Activated CD8-positive, alpha-beta memory T cell treated with anti-CD3 and anti-CD28 coated beads, Interleukin-2, amount 50 U/mL, for 4 hours (primary cell): ENCODE measurements around the gene PTPRN2.

Source experiments
- DNase-seq: peaks from one replicate; pipeline ENCODE4 v3.0.0-alpha.2; 2020

Gene PTPRN2

DNA sequence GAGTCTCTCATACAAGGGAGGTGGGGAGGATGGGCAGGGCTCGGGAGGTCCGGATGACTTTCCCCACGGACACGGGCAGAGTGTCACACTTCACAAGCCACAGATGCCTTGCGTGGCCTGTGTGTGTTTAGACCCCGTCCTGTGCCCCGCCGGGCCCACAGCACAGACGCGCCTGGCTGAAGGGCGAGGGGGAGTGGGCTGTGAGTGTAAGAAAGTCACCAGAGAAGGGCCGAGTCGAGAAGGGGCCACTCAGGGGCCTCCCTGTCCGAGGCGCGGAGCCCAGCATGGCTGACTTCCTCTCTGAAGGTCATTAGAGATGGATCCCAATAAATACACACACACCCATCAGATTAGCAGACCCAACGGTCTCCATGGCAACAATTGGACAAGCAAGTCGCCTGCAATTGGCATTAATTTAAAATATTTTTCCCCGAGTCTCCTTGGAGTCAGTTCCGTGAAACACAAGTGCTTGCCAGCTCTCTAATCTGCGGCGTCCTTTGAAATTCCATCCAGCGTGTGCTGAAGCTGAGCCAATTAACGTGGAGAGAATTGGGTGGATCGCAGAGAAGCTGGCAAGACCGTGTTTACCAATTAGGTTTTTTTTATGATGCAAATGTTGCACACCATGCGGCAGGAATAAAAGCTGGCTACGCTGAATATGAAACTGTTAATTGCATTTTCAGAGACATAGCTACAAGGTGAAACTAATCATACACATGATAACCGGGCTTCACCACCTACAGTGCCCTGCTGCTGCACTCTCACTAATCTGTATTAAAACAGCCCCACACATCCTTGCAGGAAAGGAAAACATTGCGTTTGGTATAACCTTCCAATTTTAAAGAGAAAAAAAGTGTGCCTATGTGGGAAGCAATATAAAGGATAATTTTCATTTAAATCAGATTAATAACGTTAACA is 571.2 kb downstream of the PTPRN2 start:
- DNase-seq: no peak

DNA sequence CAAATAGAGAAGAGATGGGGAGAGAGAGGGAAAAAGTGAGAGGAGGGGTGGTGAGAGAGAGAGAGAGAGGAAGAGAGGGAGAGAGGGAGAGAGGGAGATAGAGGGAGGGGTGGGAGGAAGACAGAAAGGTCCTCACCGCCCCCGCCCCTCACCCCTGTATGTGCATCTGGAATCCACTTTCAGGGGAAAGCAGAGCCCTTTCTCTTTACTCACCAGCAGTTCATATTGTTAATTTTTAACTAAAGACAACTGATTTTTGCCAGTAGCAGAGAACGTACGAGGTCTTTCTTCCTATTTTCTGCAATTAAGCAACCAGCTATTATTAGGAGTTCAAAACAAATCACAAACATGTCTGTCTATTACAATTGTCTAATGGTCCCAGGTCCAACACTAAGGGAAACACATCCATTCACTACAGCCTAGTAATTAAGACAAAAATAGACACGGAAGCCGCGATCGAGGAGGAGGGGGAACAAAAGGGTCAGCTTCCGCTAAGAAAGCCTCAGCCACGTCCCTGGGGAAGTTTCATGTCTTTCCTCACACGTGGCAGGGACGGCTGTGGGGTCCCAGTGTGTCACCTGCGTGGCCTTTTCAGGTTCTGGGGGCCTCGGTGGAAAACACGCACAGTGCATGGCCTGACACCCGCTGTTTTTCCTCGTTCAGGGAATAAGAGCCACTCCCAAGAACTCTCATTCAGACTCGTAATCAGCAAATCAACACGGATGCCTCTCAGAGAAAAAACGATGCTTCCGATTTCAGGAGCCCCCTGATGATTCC is 572.0 kb downstream of the PTPRN2 start:
- no peak for DNase-seq

DNA sequence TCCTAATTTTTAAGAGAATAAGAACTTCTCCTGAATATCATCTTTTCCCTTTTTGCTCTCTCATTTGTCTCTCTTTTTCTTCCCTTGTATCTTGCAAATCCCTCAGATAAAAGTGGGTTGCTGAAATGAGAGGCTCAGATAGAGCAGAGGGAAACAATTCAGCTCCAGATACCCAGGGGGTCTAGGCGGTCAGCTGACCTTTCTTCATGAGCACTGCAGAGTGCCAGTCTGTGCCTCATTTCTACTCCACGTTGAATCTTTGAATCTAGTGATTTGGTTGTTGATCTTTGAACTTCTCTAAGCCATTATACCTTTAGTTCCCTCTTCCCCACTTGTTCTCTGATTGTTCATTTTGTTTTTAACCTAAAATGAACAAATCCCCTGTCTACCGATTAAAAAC is 572.6 kb downstream of the PTPRN2 start:
- DNase-seq: no peak

DNA sequence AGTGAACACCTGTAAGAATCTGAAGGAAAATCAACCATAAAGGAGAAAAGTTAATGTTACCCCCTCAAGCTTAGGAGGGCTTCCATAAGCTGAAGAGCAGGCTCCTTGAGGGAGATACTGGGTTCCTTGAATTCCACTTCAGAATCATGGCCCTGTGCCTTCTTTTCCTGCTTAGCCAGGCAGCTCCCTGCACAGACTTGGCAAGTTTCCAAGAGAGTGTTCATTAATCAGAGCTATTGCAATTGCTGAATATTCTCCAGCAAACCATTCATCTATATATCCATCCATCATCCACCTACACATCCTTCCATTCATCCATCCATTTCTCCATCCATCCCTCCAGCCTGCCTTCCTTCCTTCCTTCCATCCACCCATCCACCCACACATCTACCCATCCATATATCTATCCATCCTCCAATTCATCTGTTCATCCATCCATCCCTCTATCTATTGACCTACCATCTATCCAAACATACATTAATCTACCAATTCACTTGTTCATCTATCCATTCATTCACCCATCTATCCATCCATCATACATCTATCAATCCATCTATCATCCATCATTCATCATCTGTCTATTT is 574.4 kb downstream of the PTPRN2 start:
- DNase-seq: no peak

DNA sequence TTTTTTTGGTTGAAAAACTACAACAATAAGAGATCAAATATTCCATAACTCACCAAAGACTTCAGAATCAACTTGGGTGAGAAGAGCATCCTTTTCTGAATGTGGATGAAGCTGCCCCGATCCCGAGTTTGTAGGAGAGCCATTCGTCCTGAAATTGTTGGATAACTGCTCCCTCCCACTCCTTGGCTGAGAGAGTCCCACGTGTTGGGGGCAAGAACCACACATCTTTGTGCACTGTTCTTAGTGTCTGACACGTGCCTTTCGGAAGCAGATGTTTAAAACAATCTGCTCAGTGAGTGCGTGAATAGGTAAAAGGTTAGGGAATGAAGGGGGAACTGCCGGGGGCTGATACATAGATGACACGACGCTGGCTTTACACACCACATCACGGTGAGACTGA is 575.7 kb downstream of the PTPRN2 start:
- DNase-seq: no peak

DNA sequence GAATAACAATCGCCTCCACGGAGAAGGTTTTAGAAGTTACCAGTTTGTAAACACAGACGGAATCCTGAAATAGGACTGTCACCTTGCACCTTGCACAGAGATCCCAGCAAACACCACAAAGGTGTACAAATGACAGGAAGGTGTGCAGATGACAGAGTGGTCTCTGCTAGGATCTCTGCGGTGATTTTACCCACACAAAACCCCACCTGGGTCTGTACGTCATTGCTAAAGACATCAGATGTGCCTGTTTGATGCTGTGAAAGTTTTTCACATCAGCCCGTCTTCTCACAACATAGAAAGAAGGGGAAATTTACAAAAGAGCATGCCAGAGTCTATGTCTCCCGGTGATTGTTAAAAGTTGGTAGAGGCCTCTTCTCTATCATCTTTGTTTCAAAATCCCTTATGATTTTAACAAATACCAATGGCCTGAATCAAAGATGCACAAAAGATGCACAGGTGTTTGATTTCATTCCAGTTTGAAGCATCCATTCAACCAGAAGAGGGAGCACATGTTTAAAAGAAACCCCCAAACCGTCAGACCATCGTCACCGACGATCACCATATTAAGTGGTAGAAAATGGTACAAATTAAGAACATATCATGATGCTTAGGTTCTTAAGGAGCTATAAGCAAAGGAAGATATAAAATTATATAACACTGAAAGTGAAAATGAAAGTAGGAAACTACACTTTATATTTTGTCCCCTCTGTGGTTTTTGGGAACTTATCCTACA is 576.5 kb downstream of the PTPRN2 start:
- DNase-seq: no peak

DNA sequence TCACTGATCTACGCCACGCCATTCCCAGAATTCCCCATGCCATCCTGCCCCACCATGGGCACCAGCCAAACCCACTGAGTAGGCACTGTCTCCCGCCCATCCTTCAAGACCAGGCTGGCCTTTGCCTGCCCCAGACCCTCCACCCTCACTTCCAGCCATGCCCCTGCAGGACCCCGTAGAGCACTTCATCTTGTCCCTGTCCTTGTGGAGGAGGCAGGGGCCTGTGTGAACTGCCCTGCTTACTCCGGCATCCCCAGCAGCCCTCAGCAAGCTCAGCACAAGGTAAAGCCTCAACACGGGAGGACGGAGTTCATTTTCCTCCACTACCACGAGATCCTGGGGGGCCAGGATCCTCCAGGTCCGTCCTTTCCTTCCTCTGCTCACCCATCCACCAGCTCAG is 577.7 kb downstream of the PTPRN2 start:
- no peak for DNase-seq

DNA sequence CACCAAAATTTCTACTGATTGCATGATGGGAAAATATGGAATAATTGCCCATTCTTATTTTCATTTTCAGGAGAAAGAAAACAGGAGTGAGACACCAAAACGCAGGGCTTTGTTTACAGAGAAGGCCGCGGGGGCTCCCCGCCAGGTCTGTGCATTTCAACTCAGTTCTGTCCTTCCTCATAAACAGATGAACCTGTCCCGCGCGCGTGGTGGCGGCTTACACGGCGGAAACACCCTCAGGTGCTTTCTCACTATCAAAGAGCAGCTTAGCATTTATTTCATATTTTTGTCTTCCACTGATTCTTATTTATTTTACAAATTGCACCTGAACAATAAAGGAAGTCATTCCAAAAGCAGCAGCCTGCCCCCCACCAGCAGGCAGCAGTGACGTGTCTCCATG is 579.4 kb downstream of the PTPRN2 start:
- DNase-seq: no peak

DNA sequence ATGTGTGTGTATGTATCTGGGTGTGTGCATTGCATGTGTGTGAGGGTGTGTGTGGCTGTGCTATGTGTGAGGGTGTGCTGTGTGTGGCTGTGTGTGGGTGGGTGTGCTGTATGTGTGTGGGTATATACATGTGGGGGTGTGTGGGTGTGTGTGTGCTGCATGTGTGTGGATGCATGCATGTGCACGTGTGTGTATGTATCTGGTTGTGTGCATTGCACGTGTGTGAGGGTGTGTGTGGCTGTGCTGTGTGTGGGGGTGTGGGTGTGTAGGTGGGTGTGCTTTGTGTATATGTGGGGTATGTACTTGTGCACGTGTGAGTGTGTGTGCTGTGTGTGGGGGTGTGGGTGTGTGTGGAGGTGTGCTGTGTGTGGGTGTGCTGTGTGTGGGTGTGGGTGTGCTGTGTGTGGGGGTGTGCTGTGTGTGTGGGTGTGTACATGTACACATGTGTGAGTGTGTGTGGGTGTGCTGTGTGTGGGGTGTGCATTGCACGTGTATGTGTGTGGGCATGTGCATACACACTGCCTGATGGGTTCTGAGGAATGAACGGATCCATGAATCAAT is 579.8 kb downstream of the PTPRN2 start:
- no peak for DNase-seq

DNA sequence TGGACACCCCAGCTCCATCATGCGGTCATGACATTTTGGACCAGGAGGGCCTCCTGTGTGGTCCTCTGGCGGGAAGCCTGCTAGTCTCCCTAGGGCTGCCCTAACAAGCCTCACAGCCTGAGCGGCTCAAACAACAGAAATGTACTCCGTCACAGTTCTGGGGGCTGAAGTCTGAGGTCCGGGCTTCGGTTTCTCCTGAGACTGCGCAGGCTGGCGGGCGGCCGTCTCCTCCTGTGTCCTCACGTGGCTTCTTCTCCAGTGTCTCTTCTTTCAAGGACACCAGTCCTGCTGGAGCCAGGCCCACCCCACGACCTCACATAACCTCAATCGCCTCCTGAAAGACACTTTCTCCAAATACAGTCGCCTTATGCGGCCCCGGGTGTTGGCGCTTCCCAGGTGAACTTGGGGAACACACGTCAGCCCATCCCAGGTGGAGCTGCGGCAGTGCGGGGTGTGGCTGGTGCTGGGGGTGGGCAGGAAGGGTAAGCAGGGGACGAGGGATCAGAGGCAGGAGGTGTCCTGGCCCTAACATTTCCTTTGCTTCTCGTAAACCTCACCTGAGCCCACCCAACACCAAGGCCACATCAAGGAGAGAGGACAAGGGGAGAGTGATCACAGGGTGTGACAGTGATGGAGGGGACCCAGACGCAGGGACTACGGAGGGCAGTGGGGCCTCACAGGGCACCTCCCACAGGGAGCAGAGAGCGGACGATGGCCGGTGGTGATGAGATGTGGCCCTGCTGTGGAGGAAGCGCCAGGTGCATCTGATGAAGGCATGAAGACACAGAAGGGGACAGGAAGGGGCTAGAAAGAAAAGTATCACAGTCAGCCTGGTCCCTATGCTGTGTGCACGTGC is 580.6 kb downstream of the PTPRN2 start:
- DNase-seq: no peak

DNA sequence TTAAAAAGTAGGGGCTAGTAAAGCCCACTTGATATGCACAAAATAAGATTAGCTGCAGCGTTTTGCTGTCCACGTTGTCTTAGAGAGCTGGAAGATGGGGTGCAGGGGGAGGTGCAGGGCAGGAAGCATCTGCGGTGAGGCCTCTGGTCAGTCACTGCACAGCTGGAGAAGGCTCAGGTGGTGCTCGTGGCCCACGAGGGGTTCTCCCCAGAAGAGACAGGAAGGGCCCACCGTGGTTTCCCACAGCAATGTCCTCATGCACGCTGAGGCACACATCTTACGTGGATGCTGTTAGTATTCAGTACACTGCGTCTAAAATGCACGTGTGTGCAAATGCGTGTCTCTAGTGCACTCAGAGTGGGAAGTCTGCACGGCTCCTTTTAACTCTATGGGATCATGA is 582.1 kb downstream of the PTPRN2 start:
- DNase-seq: no peak

DNA sequence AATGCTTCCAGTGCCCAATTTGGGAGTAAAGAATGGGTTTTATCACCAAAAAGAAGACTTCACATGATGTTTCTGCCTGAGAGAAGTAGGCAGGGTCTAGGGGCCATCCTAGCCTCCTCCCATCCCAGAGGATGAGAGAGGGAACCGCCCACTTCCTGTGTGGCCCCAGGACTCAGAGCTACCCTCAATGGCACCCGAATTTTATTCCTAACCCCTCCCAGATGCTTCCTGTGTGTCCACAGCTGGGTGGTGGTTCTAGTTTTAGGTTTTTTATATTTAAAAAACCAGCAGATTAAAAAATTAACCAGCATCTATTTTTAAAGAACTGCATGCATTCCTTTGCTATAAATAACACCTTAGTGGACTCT is 583.5 kb downstream of the PTPRN2 start:
- no peak for DNase-seq

DNA sequence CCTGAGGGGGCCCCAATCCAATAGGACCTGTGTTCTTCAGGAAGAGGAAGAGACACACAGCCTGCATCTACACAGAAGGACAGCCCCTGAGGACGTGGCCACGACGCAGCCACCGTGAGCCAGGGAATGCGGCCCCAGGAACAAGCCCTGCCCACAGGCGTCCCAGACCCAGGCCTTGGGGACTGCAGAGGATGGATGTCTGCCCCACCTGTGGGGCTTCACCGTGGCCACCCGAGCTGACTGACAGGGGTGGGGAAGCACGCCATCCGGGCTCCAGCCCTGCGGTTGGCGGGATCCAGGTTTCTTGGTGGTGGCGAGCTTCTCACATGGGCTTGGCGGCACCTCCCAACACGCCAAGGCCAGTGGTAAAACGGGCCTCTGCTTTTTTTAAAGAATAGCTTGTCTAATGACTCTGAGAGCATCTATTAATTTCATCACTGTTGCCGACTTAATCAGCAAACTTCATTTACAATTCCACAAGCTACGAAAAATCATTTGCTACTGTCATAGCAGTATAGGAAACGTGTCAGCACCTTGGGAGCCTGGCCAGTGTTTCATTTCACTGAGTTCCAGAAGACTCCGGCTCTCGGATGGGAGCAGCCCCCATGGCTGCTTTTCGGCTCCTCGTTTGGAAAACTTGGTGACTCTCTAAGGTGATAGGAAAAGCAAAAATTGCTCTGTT is 584.0 kb downstream of the PTPRN2 start:
- no peak for DNase-seq

DNA sequence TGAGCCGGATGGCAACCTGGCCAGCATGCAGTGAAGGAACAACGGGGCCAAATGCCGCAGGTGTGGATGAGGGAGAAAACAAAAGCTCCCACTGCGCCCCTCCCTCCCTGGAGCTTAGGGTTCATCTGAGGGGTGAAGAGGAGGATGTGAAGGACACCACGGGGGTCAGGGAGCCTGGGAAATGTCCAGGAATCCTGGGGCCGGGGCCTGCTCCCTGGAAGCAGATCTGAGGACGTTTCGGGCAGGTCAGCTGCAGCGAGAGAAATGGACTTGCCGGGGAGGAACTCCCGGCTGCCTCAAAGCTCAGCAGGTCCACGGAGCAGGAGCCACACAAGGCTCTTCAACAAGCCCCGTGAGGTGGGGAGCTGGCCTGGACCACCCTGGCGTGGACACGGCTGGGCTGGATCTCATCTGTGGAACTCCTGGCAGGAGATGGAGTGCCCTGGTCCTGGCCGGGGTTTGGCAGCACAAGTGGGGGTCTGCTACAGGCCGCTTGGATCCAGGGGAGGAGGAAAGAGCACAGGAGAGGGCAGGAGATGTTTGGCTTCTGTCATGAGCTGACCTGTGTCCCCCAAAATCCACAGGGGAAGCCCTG is 585.0 kb downstream of the PTPRN2 start:
- no peak for DNase-seq

DNA sequence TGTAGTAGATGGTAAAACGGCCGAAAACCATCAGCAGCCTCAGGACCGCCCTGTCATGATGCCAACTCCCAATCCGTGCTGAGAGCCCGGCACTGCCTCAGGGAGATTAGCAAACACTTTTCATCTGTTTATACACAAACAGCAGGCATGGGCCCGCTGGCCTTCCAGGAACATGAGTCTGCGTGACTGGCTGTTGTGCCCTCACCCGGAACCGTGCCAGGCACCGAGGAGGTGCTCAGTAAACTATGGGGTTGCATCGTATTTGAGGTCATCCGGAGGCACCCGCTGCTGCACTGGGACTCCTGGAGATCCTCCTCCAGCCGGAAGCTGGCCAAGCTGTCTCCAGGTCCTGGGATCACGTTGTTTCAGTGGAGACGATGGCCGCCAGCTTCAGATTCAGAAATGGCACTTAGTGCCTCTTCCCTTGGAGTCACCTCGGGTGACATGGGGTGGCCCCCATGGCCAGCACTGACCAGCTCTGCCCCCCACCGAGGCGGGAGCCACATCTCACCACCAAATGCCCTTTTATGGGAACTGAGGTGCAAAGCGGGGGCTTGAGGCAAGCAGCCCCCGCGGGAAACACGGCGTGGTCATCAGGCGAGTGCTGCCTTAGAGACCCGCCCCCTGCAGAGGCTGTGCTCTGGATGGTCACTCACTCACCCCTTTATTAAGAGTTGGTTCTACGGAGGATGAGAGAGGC is 585.9 kb downstream of the PTPRN2 start:
- no peak for DNase-seq

DNA sequence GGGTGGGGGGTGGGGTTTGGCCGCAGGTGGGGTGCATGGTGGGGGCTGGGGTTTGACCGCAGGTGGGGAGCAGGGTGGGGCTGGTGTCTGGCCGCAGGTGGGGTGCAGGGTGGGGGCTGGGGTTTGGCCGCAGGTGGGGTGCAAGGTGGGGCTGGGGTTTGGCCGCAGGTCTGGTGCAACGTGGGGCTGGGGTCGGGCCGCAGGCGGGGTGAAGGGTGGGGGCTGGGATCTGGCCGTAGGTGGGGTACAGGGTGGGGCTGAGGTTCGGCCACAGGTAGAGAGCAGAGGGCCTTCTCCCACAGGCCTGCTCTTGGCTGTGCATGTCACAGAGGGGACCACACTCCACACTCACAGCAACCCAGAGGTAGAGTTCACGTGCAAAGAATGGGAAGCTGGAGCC is 586.6 kb downstream of the PTPRN2 start:
- DNase-seq: no peak

DNA sequence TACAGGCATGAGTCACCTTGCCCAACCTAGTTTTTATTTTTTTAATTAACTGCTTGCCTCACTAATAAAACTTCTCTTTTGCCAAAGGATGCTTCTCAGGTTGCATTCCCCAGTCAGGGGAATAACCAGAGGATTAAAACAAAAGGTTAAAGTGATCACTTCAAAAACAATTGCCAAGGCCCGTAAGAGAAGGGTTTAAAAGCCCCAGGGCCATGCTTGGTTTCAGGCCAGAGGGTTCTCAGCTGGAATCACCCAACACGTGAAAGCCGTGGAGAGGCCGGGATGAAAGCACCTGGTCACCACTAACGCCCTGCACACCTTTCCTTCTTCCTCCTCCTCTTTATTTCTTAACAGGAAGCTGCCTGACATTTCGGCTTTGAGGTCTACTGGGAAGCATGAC is 587.5 kb downstream of the PTPRN2 start:
- no peak for DNase-seq

DNA sequence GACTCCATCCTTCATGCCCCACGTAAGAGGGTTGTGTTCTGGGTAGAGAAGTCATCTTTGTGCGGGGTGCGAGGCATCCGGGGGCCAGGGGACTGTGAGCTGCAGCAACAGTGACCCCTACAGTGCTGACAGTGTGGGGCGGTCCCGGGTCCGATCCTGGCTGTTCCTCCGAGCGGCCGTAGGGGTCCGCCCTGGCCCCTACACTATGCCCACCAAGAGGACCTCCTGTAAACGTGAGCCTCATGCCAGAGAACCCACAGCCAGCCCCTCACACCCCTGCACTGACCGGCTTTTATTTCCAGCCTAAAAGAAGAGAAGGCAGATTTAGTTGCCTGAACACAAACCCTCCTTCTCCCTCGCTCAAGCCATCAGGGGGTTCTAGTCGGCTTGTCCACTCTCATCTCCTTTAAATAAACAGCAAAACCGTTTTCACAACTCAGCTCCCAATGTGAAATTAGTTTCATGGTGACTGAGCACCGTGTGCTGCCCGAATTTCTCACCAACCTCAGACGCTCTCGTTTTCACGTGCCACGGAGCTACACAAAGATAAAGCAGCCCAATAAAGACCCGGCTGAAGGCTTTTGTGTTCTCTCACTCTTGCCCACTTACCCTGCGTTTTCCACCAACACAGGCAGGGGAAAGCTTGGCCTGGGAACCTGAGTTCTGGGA is 588.6 kb downstream of the PTPRN2 start:
- no peak for DNase-seq

DNA sequence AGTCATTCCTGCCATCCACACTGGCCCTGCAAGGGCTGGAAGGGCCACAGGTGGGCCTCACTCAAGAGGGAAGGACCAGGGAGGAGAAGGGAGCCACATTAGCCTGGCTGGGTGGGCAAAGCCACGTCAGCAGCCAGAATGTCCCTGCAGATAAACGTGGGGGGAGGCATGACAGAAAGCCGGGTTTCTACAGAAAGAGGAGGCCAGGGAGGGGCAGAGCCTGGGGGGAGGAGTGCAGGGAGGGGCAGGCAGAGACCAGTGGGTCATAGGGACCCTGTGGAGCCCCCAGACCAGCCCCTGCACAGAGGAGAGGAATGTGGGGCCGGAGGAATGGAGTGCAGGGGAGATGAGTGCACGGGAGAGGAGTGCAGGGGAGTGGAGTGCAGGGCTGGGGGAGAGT is 590.2 kb downstream of the PTPRN2 start:
- DNase-seq: no peak

DNA sequence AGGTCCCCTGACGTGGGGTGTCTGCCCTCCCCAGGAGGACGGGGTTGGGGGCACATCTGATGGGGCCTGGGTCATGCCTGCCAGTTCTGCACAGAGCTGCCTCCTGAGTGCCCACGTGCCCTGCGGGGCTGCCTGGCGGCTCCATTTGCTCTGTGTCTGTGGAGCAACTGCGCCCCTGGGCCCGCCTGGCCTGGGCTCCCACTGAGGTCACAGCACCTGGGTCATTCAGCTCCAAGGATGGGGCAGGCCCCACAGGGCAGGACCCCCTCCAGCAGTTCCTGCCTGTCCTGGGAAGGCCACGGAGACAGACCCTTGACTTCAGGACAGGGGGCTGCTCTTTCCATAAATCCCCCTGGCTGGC is 590.6 kb downstream of the PTPRN2 start:
- DNase-seq: no peak
